ENCODE data around the gene DUOX1.
"Not testable (repeated sequence)": the region's sequence is repeated elsewhere in the genome, so short reads cannot be mapped to it uniquely, and the experiment has no call there.

DUOX1 gene

DNA sequence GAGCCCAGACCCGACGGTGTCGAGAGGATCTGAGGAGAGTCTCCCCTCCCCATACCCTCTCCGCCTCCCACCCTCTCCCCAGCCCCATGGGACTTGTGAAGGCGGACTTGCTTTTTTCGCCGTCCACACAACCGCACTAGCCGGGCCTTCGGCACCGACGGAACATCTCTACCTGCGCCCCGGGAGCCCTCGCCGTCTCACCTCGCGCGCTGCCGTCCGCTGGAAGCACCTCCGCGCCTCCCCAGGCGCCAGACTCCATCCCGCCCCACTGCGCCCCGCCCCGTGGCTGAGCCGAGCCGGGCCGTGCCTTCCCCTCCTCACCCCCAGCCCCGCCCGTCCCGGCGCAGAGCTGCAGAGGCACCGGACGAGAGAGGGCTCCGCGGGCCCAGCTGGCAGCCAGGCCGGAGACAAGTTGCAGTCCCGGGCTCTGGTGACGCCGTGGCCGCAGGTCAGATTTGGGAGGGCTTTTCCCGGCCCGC lies at the start of gene DUOX1, which contains the start of gene DUOXA1:
Gene DUOX1, plus strand, starts transcription at position 344 of the 479 bp plus-strand sequence. CDS start 1,973 bp downstream, outside the sequence.
Gene DUOXA1, minus strand, starts transcription at position 229 of the 479 bp plus-strand sequence. CDS start 6,865 bp downstream, outside the sequence.
- no peak for DNase-seq (ENCODE audit: low read depth)

DNA sequence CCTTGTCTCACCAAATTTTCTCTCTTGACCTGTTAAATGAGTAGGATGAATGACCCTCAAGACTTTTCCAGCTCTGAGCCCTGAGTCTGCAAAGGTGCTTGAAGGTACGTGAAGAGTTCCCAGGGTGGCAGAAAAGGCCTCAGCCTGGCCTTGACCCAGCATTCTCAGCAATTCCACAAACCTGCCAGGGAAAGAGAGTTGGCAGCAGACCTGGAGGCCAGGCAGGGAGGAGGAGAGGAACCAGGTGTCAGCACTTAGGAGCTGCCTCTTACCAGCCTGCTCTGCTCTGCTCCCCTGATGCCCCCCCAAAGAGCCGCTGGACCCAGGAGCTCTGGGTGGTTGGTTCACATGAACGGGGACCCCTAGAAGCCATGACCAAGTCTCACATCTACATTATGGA lies 49.2 kb upstream of the DUOX1 start:
- DNase-seq (ENCODE audit: low read depth): not testable (repeated sequence)

DNA sequence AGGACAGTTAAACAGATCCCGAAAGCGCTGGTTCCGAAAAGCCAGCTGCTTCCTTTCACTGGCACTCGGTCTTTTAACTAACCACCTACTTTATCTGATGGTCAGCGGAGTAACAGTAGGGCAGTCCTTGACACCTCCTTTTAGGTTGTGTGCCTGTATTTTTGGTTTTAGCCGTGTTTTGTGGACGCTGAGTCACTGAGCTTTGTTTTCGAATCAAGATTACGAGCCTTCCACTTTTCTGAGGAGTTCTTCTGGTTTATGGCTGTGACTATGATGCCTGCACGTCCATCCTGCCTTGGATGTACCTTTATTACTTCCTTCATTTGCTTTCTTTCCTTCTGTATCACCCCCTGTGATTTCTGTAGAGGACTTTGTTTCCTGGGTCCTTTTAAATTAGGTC lies 47.4 kb upstream of the DUOX1 start:
- DNase-seq (ENCODE audit: low read depth): not testable (repeated sequence)

DNA sequence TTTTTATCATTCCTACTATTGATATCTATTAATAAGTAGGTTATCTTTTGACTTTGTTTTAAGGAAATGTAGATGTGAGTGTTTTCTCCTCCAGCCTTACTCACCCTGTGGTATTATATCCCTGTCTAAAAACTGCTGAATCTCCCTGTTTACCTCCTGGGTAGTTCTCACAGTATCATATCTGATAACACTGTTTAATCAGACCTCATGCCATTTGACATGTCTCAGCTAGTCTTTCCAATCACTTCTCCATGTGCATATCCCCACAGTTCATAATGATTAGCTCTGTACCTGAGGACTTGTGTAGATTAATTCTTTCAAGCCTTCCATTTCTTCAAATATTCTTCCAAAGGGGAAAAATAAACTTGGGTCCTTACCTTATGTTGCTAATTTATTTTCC lies 46.6 kb upstream of the DUOX1 start:
- no peak for DNase-seq (ENCODE audit: low read depth)

DNA sequence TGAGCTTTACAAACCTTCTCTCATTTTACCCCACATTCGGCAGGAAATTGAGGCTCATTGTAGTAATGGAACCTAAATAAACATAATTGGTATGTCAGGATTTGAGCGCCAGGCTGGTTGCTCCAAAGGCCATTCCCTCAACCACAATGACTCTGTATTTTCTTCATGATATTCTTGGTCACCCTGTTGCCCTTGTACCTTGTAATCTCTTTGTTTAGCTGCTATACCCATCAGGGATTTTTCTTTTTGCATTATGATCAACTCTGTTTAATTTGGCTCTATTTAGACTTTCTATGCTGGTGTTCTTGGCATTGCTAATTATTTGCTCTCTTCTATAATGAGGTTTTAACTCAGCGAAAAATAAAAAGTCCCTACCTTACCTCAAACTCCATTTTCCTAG lies 45.6 kb upstream of the DUOX1 start:
- DNase-seq (ENCODE audit: low read depth): no peak

DNA sequence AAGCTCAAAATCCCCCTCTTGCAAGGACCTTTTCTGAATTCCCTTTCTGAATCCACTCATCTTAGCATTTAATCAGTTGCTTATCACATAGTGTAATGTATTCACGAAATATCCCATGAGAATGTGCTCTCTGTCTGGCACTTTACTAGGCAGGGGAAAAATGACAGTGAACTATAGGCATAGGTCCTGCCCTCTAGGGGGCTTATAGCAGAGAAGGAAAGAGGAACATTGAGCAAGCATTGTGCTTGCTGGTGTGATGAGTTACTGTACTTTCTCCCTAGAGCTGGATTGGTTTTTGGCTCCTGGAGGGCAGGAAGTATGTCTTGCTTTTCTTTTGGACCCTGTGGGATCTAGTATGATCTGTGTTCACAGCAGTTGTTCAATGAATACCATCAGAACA lies 42.3 kb upstream of the DUOX1 start:
- no peak for DNase-seq (ENCODE audit: low read depth)

DNA sequence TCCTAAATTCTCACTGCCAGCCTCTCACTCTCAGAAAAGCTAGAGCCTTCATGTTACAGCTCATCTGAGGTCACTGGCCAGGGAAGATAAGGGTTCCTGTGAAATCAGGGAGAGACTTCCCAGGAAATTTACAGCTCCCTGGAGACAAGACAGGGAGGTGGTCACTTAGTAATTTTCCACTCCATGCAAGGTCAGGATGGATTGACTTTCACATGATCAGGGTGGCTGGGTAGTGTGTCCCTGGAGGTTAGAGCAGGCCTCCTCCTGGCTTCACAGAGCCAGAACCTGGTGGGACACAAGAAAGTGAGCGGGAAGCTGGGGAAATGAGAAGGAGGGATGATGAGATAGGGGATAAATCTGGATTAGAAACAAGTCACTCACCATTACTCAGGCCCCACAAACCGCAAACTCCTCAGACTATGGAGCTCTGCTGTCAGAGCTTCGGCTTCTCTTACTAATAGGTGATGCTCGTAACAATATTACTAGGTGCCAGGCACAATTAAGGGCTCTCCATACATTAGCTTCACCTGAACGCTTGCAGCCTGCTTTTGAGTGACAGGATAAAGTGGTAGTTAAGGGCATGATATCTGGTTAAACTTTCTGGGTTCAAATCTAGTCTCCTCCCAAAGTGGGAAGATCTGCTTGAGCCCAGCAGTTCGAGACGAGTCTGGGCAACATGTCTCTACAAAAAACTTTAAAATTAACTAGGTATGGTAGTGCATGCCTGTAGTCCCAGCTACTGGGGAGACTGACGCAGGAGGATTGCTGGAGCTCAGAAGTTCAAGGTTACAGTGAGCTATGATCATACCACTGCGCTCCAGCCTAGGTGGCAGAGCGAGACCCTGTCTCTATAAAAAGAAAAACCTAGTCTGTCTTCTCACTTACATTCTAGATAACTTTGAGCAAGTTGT lies 40.7 kb upstream of the DUOX1 start:
- DNase-seq (ENCODE audit: low read depth): no peak

DNA sequence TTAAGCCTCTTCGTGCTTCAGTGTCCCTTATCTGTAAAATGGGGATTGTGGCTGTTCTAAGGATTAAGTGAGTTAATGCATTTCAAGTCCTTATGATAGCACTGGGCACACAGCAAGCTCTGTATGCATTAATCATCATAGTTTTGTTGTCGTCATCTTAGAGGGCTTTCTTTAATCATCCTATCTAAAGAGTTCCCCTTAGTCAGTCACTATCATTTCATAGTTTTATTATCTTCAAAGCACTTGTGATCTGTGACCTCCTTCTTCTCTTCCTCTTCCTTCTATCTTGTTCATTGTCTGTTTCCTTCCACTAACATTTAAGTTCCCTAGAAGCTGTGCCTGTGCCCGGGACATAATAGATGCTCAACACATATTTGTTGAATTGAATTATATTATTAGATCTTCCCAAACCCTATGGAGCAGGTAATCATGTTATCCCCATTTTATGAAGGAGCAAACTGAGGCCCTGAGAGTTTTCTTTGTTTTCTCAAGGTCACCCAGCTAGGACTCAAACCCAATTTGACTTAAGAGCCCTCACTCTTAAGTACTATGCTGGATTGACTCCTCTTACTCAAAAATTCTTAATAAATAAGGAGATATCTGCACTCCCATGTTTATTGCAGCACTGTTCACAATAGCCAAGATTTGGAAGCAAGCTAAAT lies 40.0 kb upstream of the DUOX1 start:
- DNase-seq (ENCODE audit: low read depth): no peak

DNA sequence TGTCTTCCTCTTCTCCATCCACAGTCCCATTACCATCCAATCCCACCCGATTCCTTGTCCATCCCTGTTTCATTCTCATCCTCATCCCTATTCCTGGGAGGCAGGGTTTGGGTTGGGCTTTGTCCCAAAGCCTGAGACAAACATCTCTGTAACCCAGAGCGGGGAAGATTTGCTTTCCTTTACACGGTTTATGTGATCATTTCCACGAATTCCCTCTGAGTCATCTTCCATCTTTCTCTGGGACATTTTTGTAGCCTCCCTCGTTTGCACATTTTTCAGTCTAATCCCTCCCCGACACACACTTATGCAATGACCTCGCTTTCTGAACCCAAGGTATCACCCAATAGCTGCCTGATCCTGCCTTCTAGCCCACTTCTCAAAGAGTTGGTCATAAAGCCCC lies 38.6 kb upstream of the DUOX1 start:
- no peak for DNase-seq (ENCODE audit: low read depth)

DNA sequence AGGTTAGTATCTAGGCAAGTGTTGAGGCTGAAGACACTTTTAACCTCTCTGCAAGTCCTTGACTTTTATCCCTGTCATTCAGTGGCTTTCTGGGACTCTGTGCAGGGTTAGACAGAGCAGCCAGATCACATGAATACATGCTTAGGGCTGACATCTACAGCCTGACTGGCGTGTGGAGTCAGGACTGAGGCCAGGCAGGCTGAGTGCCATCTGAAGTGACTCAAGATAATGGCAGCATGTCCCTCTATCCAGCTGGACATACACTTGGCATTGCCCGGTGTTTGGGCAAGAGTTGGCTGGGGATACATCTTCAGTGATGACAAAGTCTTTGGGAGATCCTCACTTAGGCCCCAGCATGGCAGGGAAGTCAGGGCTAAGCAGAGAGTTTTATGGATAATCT lies 38.2 kb upstream of the DUOX1 start:
- no peak for DNase-seq (ENCODE audit: low read depth)

DNA sequence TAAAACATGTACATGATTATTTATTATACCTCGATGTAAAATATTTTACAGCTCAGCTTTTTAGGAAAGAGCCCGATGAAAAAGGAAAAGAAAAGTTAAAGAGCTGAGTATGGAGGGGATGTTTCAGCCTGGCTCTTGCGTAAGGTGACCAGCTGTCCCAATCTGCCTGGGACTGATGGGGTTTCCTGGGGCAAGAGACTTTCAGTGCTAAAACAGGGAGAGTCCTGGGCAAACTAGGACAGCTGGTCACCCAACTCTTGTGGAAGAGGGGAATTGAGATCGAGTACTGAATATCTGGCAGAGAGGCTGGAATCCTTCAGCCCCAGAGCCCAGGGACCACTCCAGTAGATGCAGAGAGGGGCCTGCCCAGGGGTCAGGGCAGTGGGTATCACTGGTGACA lies 36.8 kb upstream of the DUOX1 start:
- DNase-seq (ENCODE audit: low read depth): no peak

DNA sequence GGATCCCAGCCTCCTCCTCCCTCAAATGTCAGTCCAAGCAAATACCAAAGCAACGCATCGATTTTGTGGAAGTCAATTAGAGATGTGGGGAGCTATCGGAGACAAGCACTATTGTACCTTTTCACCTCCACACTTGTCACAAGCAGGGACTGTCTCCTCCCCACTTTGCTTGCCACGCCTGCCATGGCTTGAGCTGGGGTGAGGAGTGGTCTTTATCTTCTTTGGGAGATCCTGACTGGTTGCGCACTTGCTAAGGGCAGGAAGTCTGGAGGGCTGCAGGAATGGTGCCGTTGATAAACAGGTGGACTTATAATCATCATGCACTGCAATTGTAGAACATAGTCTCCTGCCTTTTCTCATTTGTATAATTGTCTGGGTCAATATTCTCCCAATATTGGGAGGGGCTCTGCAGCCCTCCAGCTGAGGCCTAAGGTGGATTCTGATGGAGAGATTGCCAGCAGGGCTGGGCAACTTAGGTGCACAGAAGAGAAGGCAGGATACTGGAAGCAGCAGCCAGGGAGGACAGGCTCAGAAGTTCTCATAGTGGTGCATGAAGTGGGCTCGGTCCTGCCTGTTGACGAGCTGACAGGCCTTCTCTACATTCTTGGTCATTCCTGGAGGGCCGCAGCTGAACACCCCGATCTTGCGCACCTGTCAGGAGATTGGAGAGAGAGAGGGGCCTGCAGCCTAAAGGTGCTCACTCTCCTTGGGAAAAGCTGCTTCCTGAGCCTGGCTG lies 36.0 kb upstream of the DUOX1 start:
- no peak for DNase-seq (ENCODE audit: low read depth)

DNA sequence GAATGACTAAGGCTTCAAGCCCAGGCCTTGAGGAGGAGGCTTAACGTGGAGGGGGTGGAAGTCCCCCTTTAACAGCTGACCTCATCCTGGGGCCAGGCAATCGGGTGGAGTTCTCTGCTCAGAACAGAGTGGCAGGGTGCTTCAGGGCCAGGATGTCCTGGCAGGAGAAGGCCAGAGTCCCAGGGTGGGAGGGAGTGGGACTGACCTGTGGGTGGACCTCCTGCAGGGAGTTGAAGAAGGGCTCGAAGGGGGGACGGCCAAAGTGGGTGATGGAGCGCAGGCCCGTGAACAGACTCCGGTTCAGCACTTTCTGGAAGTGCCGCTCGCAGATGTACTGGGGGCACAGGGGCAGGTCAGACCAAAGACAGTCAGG lies 35.5 kb upstream of the DUOX1 start:
- no peak for DNase-seq (ENCODE audit: low read depth)

DNA sequence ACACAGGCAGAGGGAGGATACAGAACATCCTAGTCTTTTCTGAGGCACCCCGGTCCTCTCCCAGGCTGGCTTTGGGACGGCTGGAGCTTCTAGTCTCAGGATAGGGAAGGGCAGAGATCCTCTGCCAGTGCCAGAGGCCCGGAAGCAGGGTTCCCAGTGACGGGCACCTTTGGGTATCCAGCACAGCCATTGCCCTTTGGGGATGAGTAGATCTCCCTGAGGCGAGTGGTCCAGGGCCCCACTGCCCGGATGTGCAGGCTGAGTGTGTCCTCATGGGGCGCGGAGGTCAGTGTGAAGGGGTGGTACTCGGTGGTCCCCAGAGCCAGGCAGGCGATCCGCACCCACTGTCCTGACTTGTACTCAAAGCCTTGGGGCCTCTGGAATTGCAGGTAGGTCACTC lies 34.1 kb upstream of the DUOX1 start:
- DNase-seq (ENCODE audit: low read depth): no peak

DNA sequence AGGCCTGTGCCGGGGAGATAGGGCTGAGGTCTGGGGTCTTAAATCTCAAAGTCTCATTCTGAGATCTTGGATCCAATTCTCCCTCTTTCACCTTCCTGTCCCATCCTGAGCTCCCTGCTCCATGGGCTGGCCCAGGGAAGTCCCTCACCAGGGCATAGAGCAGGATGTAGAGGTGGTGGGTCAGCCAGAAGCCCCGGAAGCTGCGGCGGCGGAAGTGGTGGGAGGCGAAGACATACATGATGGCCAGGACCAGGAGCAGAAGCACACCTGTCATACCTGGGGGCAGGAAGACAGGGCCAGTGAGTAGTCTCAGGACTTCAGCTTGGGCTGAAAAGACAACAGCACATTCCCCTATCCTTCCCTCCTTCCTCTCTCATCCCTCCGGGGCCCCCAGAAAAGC lies 32.3 kb upstream of the DUOX1 start:
- no peak for DNase-seq (ENCODE audit: low read depth)

DNA sequence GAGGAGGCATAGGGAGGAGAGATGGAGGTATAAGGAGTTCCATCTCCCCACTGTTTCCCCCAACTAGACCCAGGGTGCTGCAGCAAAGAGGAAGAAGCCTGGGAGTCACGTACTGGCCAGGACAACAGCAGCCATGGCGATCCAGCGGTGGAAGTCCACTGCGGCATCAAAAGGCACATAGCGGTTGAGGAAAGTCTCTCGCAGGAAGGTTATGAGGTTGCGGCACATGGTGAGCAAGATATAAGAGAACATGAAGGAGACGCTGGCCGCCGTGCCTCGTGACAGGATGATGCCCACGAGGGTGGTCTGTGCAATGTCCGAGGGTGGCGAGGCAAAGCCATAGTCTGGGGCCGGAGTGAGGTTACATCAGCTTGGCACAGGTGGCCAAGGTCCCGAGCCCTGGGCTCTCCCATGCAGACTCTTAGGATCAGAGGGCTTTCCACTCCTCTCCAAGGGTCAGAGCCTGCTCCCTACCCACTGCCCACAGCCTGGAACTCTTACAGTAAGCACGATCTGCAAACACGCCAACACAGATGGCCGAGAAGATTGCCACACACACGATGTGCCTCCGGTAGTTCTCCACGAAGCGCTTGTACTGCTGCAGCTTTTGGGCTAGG lies 30.1 kb upstream of the DUOX1 start:
- no peak for DNase-seq (ENCODE audit: low read depth)

DNA sequence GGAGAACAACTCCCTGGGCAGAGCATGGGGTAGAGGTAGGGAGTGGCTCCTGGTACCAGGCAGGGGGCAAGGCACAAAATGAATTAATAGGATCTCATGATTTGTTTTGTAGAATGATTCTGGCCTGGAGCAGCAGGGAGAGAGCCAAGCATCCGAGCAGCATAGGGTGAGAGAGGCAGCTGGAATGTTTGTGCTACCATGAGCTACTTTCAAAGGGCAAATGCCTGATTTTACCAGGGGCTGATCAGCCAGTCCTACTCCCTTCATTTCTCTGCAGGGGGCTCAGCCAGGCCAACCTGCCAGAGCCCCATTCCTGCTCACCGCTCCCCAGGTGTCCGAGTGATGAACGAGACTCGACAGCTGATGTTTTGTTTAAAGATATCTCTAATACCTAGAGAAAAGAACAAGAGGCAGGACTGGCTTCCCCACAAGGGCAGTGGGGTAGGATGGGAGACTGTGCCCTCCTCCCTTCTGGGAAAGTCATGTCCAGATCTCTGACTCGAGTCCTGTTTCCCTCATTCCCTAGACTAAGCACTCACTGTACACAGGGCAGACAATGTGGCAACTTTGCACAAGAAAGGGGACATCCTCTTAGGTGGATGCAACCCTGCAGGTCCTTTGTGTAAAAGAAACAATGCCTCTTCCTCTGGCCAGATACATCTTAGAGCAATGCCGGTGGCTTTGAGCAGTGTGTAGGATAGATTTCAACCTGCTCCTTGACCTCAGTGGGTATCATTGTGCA lies 28.7 kb upstream of the DUOX1 start:
- DNase-seq (ENCODE audit: low read depth): no peak

DNA sequence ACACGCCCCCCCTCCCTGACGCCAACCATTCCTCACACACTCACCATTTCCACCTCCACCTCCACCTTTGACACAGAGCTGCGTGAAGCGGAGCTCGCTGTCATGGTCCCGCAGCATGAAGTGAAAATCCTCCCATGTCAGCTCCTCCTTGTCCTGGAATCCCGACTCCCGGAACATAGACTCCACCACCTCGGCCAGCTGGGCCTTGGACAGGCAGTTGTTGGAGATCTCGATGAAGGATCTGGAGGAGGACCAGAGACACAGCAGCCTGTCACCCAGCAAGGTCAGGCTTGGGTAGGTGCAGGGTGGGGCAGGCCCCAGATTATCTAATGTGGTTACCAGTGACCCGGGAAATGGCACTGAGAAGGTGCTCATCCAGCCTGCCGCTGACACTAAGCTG lies 28.0 kb upstream of the DUOX1 start:
- no peak for DNase-seq (ENCODE audit: low read depth)

DNA sequence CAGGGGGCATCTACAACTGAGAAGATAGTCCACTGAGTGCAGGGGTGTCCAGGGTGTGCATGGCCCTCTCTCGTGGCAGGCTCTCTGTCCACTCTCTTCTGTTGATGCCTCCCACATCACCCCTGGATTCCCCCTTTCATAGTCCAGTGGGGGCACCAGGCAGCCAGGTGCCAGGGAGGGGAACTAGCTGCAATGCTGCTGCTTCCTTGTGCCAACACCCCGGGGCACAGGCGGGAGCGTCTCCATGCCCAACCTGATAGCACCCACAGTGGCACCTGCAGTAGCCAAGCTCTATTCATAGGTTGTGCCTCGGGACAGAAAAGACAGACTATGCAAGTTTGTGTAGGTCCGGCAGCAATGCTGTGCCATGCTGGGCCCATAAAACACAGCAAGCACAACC lies 27.6 kb upstream of the DUOX1 start:
- no peak for DNase-seq (ENCODE audit: low read depth)

DNA sequence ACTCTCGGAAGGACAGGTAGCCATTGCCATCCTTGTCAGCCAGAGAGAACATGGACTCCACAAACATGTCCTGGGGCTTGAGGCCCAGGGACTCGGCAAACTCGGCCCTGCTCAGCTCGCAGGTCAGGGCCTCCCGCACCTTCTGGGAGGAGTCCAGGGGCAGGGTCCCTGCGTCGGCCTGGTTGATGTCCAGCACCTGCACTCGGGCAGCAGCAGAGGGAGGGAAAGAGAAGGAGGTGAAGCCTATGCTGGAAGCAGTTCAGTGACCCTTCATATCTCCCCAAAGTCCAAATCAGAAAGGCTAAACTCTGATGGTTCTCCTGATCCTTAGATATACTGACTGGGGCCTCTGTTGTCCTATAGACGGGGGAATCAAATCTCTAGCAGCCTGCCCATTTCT lies 25.6 kb upstream of the DUOX1 start:
- DNase-seq (ENCODE audit: low read depth): not testable (repeated sequence)

DNA sequence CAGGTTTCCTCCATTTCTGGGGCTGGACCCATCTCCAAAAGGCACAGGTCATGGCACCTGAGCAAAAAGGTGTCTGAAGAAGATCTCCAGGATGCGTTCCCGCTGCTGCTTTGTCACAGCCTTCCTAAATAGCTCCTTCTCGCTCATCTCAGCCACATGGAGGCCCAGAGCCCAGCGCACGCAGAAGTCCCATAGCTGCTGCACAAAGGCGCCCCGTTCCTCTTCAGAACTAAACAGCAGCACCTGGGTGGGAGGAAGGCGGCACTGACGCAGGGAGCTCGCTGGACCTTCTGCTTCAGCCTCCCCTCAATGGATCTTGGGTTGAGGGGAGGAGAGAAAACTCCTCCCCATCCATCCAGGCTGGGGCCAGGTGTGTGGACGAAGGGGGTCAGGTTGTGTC lies 24.2 kb upstream of the DUOX1 start:
- no peak for DNase-seq (ENCODE audit: low read depth)
